ENCODE results near the gene LYSET.
"Not testable (repeated sequence)": the region's sequence is repeated elsewhere in the genome, so short reads cannot be mapped to it uniquely, and the experiment has no call there.

LYSET gene

GRCh38 chr14:93169619-93170018 lies 15.5 kb upstream of the LYSET start:
- DNase-seq: not testable (repeated sequence)

DNA sequence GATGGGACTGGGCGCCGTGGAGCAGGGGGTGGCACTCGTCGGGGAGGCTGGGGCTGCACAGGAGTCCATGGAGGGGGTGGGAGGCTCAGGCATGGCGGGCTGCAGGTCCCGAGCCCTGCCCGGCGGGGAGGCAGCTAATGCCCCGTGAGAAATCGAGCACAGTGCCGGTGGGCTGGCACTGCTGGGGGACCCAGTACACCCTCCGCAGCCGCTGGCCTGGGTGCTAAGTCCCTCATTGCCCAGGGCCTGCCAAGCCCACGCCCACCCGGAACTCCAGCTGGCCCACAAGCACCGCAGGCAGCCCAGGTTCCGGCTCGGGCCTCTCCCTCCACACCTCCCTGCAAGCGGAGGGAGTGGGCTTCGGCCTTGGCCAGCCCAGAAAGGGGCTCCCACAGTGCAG lies 15.0 kb upstream of the LYSET start:
- DNase-seq: not testable (repeated sequence)

DNA sequence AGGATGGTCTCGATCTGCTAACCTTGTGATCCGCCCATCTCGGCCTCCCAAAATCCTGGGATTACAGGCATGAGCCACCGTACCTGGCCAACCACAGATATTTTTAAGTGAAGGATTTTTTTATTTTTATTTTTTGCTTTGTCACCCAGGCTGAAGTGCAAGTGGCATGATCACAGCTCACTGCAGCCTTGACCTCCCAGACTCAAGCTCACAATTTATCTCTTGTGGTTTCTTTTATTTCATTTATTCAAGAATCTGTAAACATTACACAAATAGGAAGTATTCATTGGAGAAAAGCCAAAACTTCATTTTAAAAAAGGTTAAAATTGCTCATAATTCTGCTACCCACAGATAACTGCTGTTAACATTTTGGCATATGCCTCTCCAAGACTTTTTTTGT lies 13.7 kb upstream of the LYSET start:
- no peak for DNase-seq

DNA sequence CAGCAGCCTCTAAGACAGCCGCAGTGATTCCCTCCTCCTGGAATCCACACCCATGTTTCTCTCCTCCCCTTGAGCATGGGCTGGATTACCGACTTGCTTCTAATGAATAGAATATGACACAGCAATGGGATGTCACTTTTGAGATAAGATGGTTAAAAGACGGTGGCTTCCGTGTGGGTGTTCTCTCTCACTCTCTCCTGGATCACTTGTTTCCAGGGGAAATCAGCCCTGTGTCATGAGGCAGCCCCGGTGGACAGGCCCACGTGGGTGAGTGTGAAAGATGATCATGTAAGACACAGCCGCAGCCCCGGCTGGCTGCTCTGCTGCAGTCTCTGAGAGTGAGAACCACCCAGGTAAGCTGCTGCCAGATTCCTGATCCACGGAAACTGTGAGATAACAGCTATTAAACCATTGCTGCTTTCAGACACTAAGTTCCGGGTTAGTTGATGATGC lies 11.1 kb upstream of the LYSET start:
- no peak for DNase-seq

- not testable (repeated sequence) for DNase-seq
These were observed 10.4 kb upstream of the LYSET start for GRCh38 chr14:93174731-93175130.

GRCh38 chr14:93175492-93175891 lies 9.6 kb upstream of the LYSET start:
- no peak for DNase-seq

GRCh38 chr14:93183596-93184317 lies 1.4 kb upstream of the LYSET start:
- DNase-seq: no peak

DNA sequence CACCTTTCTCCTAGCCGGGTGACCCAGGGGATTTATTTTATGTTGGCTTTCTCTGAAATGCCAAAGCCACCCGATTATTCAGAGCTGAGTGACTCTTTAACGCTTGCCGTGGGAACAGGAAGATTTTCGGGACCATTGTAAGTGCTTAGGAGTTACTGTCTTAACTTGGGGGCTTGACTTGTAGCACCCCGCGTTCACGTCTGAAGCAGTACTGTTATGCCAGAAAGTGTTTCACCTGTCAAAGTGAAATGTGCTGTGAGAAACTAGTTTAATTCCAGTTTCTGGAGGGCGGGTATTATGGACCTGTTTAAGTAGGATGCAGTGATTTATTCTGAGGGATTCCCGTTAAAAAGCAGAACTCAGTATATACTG lies 218 bp downstream of the LYSET start:
- no peak for DNase-seq

- DNase-seq: no peak
These were observed 1.3 kb downstream of the LYSET start for GRCh38 chr14:93186466-93186865.

DNA sequence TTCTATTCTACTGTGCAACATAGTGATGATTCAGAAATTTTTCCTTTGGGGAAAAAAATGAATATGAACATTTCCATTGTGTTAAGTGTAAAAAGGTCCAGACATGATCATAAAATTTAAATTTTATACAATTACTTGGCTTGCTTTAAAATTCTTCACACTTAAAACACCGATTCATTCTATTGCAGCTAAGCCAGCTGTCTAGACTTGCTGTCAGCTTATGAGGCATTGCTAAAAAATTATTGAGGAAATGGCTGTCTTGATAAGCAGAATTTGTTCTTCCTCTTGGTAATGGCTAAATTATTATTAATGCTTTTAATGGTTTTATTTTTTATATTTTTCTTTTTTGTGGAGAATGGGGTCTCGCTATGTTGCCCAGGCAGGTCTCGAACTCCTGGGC lies 1.8 kb downstream of the LYSET start:
- no peak for DNase-seq

DNA sequence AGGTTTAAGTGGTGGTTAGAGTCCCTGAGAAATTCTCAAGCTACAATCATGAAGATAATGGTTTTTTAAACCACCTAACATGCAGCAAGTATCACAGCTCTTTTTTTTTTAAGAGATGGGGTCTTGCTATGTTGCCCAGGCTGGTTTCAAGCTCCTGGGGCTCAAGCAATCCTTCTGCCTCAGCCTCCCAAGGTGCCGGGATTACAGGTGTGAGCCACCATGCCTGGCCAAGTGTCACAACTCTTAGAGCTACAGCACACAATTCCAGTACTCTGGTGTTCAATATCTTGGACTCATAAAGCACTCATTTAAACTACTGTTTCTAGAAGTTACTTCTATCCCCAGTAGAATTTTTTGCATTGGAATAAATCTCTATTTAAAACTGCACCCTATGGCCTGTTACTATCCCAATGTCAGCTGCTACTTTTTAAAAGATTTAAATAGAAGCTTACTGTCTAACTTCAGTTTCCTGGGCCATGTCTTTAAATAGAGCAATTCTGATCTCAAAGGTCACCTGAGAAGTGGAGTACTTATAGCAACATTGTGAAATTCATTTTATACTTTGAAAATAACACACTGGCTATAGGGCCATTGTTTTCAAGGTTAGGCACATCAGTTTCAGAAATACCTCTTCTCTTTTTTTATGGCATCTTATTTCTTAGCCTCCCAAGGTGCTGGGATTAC lies 10.3 kb downstream of the LYSET start:
- DNase-seq: no peak

DNA sequence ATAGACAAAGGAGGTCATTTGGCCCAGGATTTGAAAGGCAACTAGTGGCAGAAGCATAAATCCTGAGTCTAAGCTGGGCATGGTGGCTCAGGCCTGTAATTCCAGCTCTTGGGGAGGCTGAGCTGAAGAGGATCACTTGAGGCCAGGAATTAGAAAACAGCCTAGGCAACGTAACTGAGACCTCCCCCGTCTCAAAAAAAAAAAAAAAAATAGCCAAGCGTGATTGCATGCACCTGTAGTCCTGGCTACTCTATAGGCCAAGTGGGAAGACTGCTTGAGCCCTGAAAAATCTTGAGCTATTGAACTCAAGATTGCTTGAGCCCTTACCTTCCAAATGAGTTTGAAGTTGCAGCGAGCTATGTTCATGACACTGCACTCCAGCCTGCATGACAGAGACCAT lies 13.9 kb downstream of the LYSET start:
- no peak for DNase-seq

DNA sequence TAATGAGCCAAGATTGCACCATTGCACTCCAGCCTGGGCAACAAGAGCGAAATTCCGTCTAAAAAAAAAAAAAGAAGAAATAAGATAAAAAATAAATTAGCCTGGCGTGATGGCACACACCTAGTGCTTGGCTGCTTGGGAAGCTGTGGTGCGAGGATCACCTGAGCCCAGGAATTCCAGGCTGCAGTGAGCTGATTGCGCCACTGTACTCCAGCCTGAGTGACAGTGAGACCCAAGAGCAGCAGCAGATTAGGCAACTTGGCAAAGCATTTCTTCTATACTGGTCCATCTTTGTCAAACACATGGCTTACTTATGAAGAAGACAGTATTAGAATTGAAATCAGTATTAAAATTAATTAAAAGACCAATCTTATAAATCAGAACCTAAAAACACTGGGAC lies 15.4 kb downstream of the LYSET start:
- no peak for DNase-seq

GRCh38 chr14:93201155-93201704 lies 16.1 kb downstream of the LYSET start:
- no peak for DNase-seq

DNA sequence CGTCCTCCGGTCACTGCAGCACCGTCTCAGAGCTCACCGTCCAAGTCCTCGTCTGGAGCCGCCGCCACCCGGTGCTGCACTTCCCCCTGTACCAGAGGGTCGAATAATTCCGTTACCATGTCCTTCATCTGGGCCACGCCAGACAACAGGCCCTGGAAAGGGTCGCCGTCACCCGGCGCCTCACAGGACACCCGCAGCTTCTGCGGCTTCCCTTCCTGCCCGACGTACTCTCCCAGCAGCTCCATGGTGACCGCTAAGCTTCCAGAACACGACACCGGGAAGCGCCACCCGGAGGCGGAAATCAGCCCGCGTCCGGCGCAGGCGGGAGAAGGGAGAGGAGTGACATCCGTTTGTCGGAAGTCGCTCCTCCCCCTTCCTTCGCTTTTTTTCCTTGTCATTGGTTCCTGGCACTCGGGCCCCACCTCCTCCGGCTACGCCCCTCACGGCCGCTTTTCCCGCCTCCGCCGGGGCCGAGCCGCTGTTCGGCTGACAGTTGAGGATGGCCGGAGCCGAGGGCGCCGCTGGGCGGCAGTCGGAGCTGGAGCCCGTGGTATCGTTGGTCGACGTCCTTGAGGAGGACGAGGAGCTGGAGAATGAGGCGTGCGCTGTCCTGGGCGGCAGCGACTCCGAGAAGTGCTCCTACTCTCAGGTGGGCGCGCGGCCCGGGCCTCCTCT lies 21.8 kb downstream of the LYSET start, which contains the start of the genes GON7 and UBR7:
GON7 (minus strand) TSS at position 273 of the 675 bp plus-strand sequence; CDS start at position 245, 28 bp downstream.
UBR7 (plus strand) TSS at position 464 of the 675 bp plus-strand sequence; CDS start at position 500, 36 bp downstream.
- DNase-seq: peak; percentile 98

GRCh38 chr14:93207468-93208308 lies 22.6 kb downstream of the LYSET start:
- DNase-seq: no peak

DNA sequence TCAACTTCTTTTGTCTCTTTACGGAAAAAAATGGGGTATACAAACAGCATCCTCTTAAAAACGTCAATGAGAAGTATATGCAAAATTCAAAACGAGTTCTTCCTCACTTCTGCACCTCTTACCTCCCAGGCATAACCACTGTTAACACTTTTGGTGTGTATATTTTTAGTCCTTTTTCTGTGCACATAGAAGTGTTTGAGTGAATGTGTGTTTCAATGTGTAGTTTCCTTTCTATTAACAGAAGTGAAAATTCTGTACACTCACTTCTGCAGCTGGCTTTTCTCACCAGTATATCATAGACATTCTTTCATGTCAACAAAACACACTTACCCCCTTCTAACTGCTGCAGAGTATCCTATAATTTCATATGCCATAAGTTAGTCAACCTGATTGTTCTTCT lies 27.3 kb downstream of the LYSET start:
- no peak for DNase-seq

DNA sequence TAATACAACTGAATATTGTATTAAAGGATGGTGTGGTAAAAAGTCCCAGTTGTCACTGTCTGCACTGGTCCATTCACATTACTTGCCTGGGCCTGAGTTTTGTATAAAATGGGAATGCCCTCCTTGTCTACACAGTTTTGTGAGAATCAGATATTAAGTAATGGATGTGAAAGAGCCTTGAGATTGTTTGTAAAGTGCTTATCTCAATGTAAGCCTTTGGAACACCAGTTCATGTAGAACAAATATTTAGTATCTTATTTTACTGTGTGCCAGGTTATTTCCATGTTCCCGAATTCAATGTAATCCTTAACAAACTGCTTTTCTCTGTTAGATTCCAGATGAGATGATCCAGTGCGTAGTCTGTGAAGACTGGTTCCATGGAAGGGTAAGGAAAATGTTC lies 29.5 kb downstream of the LYSET start:
- no peak for DNase-seq

GRCh38 chr14:93219103-93219726 lies 34.1 kb downstream of the LYSET start:
- DNase-seq: peak; percentile 29

DNA sequence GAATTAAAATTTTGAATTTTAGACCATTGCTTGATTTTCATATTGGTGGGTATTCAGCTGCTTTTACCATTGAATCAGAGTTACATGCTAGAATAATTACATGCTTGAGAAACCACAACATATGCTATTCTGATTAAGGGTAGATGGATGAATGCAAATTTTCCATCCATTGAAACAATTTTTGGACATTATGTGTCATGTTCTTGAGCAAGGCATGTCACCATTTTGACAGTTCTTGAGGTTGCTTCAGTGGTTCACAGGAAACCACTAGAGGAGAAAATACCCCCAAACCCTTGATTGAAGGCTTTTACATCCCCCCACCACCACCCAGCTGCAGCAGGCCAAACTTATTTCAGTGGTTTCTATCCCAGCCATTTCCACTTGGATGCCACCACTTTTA lies 35.4 kb downstream of the LYSET start:
- DNase-seq: no peak

DNA sequence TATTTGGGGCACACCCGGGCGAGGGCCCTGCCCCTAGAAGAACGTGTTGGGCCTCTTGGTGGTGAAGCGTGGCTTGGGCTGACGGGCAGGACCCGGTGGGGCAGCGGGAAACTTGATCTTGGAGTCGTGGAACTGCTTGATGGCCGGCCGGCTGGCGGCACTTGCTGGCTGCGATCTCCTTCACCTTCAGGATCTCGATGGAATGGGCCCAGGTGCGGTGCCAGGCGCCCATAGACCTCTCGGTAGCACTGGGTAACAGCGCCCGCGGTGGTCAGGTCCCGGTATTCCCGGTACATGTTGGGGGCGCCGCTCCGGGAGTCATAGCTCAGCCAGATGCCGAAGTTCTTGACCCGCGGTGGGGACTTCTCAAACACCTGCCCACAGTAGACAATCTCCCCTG lies 38.4 kb downstream of the LYSET start:
- no peak for DNase-seq

DNA sequence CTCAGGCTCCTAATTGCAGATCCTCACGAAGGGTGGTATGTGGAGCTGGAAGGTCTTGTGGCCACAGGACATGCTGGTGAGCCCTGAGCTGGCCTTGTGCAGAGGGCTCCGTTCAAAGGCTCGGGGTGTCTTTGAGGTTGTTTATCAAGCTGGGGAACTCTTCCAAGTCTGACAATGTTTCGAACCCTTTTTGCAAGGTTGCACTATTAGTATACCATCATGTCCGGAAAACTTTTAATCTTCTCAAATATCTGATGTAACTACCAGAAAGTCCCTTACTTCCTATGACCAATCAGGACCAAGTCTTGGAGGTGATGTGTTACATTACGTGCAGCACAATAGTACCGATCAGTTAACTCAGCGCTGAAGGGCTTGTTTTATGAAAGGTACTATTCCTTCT lies 43.4 kb downstream of the LYSET start:
- no peak for DNase-seq

Data from NCI-H1105 (cell line).